HUES48 (cell line): ENCODE results near the gene NIM1K.

ENCODE experiments used
- H3K27ac ChIP-seq: one replicate; pipeline ENCODE4 v1.7.0; 2013; ENCODE audit warnings: low read depth, low read length, inconsistent platforms
- H3K27me3 ChIP-seq: 2 replicates; pipeline ENCODE4 v1.6.1; 2013; ENCODE audit warnings: mild to moderate bottlenecking, low read length; ENCODE audit not compliant: control insufficient read depth, insufficient read depth
- H3K36me3 ChIP-seq: 2 replicates; pipeline ENCODE4 v1.6.1; 2013; ENCODE audit warnings: low read length; ENCODE audit not compliant: control insufficient read depth, insufficient read depth
- H3K4me1 ChIP-seq: 2 replicates; pipeline ENCODE4 v1.6.1; 2013; ENCODE audit warnings: mild to moderate bottlenecking, low read length; ENCODE audit not compliant: control insufficient read depth, insufficient read depth
- H3K4me3 ChIP-seq: 2 replicates; pipeline ENCODE4 v1.5.1; 2013; ENCODE audit warnings: mild to moderate bottlenecking, low read depth, low read length
- H3K9ac ChIP-seq: 2 replicates; pipeline ENCODE4 v1.6.1; 2013; ENCODE audit warnings: mild to moderate bottlenecking, low read depth, low read length, moderate library complexity
- H3K9me3 ChIP-seq: 2 replicates; pipeline ENCODE4 v1.6.1; 2013; ENCODE audit warnings: low read length; ENCODE audit not compliant: control insufficient read depth, insufficient read depth

The NIM1K gene

DNA sequence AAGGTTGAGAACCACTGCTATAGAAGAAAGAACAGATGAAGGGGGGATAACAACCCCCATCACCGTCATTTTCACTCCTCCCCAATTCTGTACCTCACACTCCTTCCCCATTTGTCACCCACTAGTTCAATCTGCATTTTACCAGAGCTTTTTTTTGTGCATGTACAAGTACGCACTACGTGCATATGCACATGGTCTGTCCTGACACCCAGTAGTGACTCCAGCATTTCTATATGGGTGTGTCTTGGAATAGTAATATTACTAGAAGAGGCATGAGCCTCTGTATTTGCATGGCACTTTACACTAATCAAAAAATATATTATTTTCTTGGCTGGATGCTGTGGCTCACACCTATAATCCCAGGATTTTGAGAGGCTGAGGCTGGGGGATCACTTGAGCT lies 38.7 kb downstream of the NIM1K start:
- Histone ChIP-seq H3K4me1 (no peaks in the 10 kb centered on the region), H3K4me3 (no peak overlapping the region), H3K9ac (no peak overlapping the region), H3K27me3 (no peaks in the 10 kb centered on the region), H3K27ac (no peak overlapping the region), H3K9me3 (no peaks in the 10 kb centered on the region), H3K36me3 (no peaks in the 10 kb centered on the region)

DNA sequence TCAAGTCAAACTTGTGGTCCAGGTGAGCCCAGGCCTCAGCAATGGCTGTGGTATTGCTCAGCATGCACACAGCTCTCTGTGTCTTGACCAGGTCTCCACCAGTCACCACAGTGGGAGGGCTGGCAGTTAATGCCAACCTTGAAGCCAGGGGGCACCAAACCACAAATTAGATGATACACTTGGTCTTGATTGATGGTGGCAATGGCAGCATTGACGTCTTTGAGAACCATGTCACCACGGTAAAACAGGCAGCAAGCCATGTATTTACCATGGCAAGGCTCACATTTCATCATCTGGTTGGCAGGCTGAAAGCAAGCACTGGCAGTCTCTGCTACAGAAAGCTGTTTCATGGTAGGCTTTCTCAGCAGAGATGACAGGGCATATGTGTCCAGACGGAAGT lies 40.0 kb downstream of the NIM1K start:
- Histone ChIP-seq H3K9ac (no peak overlapping the region), H3K36me3 (no peaks in the 10 kb centered on the region), H3K9me3 (no peaks in the 10 kb centered on the region), H3K27ac (no peak overlapping the region), H3K4me1 (no peaks in the 10 kb centered on the region), H3K27me3 (no peaks in the 10 kb centered on the region), H3K4me3 (no peak overlapping the region)

DNA sequence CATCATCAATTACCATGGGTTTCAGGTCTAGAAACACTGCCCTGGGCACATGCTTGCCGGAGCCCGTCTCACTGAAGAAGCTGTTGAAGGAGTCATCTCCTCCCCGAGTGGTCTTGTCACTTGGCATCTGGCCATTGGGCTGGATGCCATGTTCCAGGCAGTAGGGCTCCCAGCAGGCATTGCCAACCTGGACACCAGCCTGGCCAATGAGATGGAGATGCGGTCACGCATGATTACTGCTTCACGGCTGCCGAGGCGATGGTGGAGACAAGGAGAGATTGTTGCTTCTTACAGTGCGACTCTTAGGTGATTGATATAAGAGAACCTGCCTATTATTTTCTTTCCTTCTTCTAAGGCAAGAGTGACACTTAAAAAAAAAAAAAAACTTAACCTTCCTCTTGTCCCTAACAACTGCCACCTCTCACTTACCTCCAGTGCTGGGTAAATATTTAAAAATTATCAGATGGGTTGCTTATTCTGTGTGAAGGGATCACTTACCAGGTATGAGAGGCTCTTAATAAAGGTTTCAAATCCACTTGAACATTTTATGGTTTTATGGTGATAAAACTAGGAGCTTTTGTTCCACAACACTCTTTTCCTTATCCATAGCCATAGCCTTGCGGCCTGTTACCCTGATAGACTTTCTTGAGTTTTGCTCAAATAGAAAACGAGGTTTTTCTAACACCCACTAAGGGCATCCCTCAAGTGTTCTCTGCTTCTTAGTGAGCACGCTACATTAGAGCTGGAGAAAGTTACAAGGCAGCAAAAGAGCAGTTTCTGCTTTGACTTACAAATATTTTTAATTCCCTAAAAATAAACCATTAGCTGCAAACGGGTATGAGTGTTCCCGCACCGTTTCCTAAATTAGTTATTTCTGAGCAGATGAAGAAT lies 41.2 kb downstream of the NIM1K start:
- H3K4me3 ChIP-seq, result no peak overlapping the region
- no peak overlapping the region for H3K27ac ChIP-seq
- H3K9ac ChIP-seq, result no peak overlapping the region

DNA sequence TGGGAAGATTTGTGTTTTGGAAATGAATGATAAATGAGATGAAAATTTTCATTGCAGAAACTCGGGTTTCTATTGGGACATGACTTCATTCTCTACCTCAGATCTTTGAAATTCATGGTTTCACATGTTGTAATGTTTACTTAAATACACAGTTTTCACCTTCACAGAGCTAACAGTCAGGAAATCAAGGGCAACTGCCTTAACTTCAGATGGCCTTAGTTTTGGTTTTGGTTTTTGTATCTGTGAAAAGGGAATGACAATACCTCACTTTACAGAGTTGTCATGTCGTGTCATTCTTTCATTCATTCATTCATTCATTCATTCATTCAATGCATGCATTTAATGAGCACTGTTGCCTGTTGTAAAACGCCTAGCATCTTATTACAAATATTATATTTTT lies 41.9 kb downstream of the NIM1K start:
- Histone ChIP-seq H3K9ac (no peak overlapping the region), H3K27ac (no peak overlapping the region), H3K9me3 (no peaks in the 10 kb centered on the region), H3K27me3 (no peaks in the 10 kb centered on the region), H3K4me1 (no peaks in the 10 kb centered on the region), H3K4me3 (no peak overlapping the region), H3K36me3 (no peaks in the 10 kb centered on the region)

More for the DNA sequence above, 41.2 kb downstream of the NIM1K start:
- Histone ChIP-seq H3K4me1 (no peaks in the 10 kb centered on the region), H3K36me3 (no peaks in the 10 kb centered on the region), H3K9me3 (no peaks in the 10 kb centered on the region), H3K27me3 (no peaks in the 10 kb centered on the region)

DNA sequence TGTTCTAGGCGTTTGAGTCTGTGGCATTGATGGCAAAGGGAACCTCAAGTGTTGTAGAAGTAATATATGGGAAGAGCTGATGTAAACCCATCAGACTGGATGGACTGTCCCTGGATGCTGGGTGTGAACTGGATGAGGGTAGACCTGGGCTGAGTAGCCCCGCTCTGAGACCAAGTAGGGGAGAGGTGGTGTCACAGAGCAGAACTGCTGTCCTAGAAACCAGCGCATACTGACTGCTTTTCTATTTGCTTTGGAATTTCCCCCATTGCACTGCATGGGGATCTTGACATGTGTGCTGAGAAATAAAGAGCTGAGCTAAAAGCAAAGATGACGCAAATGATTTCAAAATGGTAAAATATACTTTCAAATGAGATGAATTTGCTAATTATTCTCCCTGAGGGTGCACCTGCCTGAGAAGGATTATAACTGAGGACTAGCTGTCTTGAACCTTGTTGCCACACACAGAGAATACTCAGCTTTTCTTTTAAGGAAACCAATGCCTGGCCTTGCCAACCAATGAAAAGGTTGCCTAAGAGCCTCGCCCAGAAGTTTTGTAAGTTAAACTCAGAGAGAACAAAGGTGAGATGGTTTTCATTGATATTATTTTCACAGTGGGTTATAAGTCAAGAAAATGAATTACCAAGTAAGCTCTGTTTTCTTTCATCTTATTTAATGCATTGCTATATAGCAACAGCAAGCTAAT lies 44.8 kb downstream of the NIM1K start:
- no peak overlapping the region for H3K4me3 ChIP-seq
- H3K4me1 ChIP-seq, result no peaks in the 10 kb centered on the region
- H3K27ac ChIP-seq, result no peak overlapping the region
- H3K9me3 ChIP-seq, result no peaks in the 10 kb centered on the region
- no peaks in the 10 kb centered on the region for H3K27me3 ChIP-seq
- no peak overlapping the region for H3K9ac ChIP-seq
- no peaks in the 10 kb centered on the region for H3K36me3 ChIP-seq

DNA sequence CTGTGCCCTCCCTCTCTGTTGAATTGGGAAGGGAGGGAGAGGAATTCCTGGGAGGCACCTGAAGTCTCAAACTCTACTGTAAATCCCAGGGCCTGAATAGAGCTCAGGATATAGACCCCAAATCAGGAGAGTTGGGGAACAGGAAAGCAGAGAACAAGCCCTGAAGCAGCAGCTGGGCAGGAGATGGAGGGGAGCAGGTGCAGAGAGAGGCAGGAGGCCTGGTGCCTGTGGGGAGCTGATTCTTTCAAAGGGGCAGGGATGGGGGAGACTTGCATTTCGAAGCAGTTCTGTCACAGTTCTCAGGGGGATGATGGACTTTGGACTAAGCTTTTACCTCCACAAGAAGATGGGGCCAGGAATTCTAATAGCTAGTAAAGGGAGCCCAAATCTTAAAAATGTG lies 50.2 kb downstream of the NIM1K start:
- Histone ChIP-seq H3K4me3 (no peak overlapping the region), H3K36me3 (no peaks in the 10 kb centered on the region), H3K27me3 (no peaks in the 10 kb centered on the region), H3K9ac (no peak overlapping the region), H3K4me1 (no peaks in the 10 kb centered on the region), H3K27ac (no peak overlapping the region), H3K9me3 (no peaks in the 10 kb centered on the region)

DNA sequence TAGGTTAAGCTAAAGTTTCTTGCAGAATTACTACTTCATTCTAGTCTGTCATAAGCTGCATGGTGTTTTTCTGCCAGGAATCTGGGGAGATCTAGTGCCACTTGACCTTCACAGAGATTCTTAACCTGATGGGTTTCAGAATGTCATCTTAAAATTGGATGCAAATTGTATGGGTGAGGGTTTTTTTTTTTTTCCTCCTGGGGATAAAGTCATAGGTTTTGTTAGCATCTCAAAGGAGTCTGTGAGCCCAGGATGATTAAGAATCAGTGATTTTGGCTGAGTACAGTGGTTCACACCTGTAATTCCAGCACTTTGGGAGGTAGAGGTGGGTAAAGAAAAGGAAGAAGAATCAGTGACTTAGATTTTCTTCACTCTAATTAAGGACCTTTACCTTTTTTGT lies 51.2 kb downstream of the NIM1K start:
- Histone ChIP-seq H3K36me3 (no peaks in the 10 kb centered on the region), H3K9ac (no peak overlapping the region), H3K4me1 (no peaks in the 10 kb centered on the region), H3K9me3 (no peaks in the 10 kb centered on the region), H3K4me3 (no peak overlapping the region), H3K27me3 (no peaks in the 10 kb centered on the region), H3K27ac (no peak overlapping the region)

DNA sequence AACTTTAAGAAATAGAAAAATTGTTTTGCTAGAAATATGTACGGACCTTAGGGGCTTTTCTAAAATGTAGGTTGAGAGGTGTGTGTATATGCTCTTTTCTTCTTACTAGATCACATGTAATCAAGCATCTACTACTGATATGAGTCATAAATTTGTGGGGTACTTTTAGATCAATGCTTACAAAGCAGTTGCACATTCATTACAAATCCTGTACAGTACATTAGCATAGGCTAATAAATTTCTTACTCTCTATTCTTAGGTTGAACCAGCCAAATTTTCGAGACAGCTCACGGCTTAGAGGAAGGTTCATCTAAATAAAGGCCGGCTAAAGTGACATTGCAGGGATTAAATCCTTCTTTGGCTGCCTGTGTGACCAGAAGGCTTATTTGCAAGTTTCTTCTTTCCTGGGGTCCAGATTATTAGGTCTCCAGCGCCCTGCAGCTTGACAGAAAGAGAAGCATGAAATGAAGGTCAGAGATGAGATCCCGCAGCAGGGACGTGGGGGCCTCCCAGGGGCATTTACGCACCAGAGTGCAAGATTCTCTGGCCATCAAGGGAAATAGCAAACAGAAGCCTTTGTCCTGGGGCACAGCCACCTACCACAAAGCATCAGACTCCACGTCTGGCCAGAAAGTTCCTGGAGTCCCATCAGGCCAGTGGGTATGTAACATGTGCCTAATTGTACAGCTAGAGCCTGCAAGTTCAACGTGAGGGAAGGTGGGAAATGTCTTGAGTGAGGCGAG lies 53.0 kb downstream of the NIM1K start:
- Histone ChIP-seq H3K27me3 (no peaks in the 10 kb centered on the region), H3K9me3 (no peaks in the 10 kb centered on the region), H3K9ac (no peak overlapping the region), H3K36me3 (no peaks in the 10 kb centered on the region), H3K4me1 (no peaks in the 10 kb centered on the region), H3K27ac (no peak overlapping the region), H3K4me3 (no peak overlapping the region)

DNA sequence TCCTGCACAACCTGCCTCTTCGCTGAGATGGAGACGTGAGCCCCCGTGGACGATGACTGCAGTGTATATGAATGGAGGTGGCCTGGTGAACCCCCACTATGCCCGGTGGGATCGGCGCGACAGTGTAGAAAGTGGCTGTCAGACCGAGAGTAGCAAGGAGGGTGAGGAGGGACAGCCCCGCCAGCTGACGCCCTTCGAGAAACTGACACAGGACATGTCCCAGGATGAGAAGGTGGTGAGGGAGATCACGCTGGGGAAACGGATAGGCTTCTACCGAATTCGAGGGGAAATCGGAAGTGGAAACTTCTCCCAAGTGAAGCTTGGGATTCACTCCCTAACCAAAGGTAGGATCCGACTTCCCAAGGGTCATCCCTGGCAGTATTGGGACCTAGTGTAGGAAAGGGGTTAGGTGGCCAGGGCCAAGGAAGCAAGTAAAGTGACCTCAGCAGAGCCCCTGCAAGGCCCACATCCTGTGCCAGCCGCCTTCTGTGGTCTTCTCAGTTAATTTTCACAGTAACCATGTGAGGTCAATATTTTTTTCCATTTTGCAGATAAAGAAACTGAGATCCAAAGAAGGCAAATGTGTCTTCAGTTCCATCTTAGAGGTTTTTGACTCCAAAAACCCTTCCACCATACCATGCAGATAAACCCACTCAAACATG lies 53.8 kb downstream of the NIM1K start:
- Histone ChIP-seq H3K9me3 (no peaks in the 10 kb centered on the region), H3K4me1 (no peaks in the 10 kb centered on the region), H3K27me3 (no peaks in the 10 kb centered on the region), H3K9ac (no peak overlapping the region), H3K4me3 (no peak overlapping the region), H3K27ac (no peak overlapping the region), H3K36me3 (no peaks in the 10 kb centered on the region)

DNA sequence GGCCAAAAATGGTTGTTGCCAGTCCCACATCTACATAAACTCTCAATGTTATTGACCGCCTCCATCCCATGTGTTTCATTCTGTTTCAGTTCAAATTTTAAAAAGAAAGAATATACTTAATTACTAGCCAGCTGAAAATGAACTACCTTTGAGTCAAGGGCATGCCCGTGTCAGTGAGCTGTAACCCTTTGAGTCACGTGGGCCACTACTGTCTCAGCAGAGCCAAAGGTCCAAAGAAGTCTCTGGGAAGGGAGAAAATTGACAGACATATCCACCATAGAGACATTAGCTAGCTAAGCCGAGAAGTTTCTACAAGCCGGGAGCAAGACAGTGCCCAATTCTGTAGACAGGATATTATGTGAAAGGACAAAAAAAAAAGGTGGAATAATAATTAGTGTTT lies 59.7 kb downstream of the NIM1K start:
- Histone ChIP-seq H3K9ac (no peak overlapping the region), H3K36me3 (no peaks in the 10 kb centered on the region), H3K9me3 (no peaks in the 10 kb centered on the region), H3K27ac (no peak overlapping the region), H3K27me3 (no peaks in the 10 kb centered on the region), H3K4me3 (no peak overlapping the region), H3K4me1 (no peaks in the 10 kb centered on the region)
